Activated CD8-positive, alpha-beta T cell treated with anti-CD3 and anti-CD28 coated beads for 36 hours (primary cell): ENCODE data around the gene DOK6. TPM values are rescaled to one million over a fixed set of nuclear protein-coding genes. Genes with fewer than 3 reads are reported as not detected.

Source experiments
- ATAC-seq: fragments of 200-7000 bp; cut with Tn5 transposase; one replicate; pipeline ENCODE4 v1.10.0; 2021; ENCODE audit warnings: mild to moderate bottlenecking, moderate library complexity
- CTCF ChIA-PET: fragments of 350-600 bp; sonication (Branson Sonifier 250); formaldehyde crosslinking; loops from one replicate; lab custom pipeline; 2021; ENCODE audit warnings: antibody characterized with exemption; lab: Charles Lee
- POLR2A ChIA-PET: fragments of 350-600 bp; sonication (Branson Sonifier 250); formaldehyde crosslinking; loops from one replicate; lab custom pipeline; 2021; ENCODE audit warnings: antibody characterized with exemption; lab: Charles Lee
- DNase-seq: peaks from one replicate; pipeline ENCODE4 v3.0.0-alpha.2; 2020
- H3K27ac Mint-ChIP-seq: one replicate; pipeline ENCODE4 v1.8.0; 2021; ENCODE audit warnings: mild to moderate bottlenecking, mixed read lengths
- H3K27me3 Mint-ChIP-seq: one replicate; pipeline ENCODE4 v1.8.0; 2021; ENCODE audit warnings: mixed read lengths
- H3K36me3 Mint-ChIP-seq: one replicate; pipeline ENCODE4 v1.8.0; 2021; ENCODE audit warnings: low read depth, mixed read lengths
- H3K4me1 Mint-ChIP-seq: one replicate; pipeline ENCODE4 v1.8.0; 2021; ENCODE audit warnings: low read depth, mixed read lengths
- H3K4me3 Mint-ChIP-seq: one replicate; pipeline ENCODE4 v1.8.0; 2021; ENCODE audit warnings: mild to moderate bottlenecking, moderate library complexity, mixed read lengths
- H3K9me3 Mint-ChIP-seq: one replicate; pipeline ENCODE4 v1.8.0; 2021; ENCODE audit warnings: mixed read lengths
- intact Hi-C: fragments of 100-400 bp; cut with micrococcal nuclease; formaldehyde crosslinking; loops from one replicate; pipeline ENCODE4 v1.10.0; 2022
- total RNA-seq, 2 experiments: library from RNA; stranded (reverse); gene quantifications; one replicate each; pipeline ENCODE4 v1.2.3, GENCODE V29; 2021
- TF ChIP-seq, protein P1 (sequence below): fragments of 200-600 bp; IDR thresholded peaks from one replicate; pipeline ENCODE4 v1.8.0; 2022; ENCODE audit warnings: antibody characterized with exemption, mild to moderate bottlenecking

The DOK6 gene
- total RNA-seq, 2 experiments from 2014 or later, result not detected

- Mint-ChIP-seq H3K9me3 (no peaks in the 10 kb centered on the region), H3K4me3 (no peak overlapping the region), H3K27ac (no peak overlapping the region), H3K27me3 (peaks cover 3% of the 10 kb centered on the region), H3K36me3 (no peaks in the 10 kb centered on the region), H3K4me1 (no peaks in the 10 kb centered on the region)
- CTCF ChIA-PET, result no interaction called here
- no peak for DNase-seq
- intact Hi-C loops, result no loop called here
- POLR2A ChIA-PET, result no interaction called here
- no peak for ATAC-seq
- TF ChIP-seq, protein P1, sequence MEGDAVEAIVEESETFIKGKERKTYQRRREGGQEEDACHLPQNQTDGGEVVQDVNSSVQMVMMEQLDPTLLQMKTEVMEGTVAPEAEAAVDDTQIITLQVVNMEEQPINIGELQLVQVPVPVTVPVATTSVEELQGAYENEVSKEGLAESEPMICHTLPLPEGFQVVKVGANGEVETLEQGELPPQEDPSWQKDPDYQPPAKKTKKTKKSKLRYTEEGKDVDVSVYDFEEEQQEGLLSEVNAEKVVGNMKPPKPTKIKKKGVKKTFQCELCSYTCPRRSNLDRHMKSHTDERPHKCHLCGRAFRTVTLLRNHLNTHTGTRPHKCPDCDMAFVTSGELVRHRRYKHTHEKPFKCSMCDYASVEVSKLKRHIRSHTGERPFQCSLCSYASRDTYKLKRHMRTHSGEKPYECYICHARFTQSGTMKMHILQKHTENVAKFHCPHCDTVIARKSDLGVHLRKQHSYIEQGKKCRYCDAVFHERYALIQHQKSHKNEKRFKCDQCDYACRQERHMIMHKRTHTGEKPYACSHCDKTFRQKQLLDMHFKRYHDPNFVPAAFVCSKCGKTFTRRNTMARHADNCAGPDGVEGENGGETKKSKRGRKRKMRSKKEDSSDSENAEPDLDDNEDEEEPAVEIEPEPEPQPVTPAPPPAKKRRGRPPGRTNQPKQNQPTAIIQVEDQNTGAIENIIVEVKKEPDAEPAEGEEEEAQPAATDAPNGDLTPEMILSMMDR, result no peak
Measured at GRCh38 chr18:69708844-69709243, 308.2 kb downstream of the DOK6 start.

- ChIA-PET CTCF (no interaction called here), POLR2A (no interaction called here)
- no peaks in the 10 kb centered on the region for H3K4me1 Mint-ChIP-seq
- no peak overlapping the region for H3K4me3 Mint-ChIP-seq
- no peaks in the 10 kb centered on the region for H3K36me3 Mint-ChIP-seq
- no peaks in the 10 kb centered on the region for H3K27me3 Mint-ChIP-seq
- H3K9me3 Mint-ChIP-seq, result peaks cover 26% of the 10 kb centered on the region
- H3K27ac Mint-ChIP-seq, result no peak overlapping the region
- intact Hi-C loops, result no loop called here
- TF ChIP-seq, protein P1, result no peak
- DNase-seq (no peak), ATAC-seq (no peak)
Measured at GRCh38 chr18:69715191-69715795, 314.6 kb downstream of the DOK6 start.

DNA sequence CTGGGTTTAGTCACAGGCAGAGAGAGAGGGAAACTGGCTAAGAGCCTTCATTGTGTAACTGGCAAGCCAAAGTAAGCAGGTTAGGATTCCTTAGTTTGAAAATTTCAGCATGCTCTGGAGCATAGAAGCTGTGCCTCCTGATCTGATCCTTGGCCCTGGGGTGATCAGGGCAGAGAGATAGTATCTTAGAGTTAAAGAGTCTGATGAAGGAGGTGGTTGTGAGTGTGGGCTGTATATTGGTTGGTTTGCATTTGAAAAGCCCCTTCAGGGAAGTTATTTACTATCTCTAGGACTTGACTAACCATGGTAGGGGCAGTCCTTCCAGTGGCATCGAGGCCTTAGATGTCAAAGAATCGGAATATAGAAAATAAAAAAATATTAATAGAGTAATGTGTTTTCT is 316.9 kb downstream of the DOK6 start:
- CTCF ChIA-PET, result no interaction called here

GRCh38 chr18:69718912-69719547 is 318.3 kb downstream of the DOK6 start:
- H3K4me3 Mint-ChIP-seq, result no peak overlapping the region
- H3K9me3 Mint-ChIP-seq, result peaks cover 29% of the 10 kb centered on the region
- peaks cover 4% of the 10 kb centered on the region for H3K4me1 Mint-ChIP-seq

More for the DNA sequence above, 316.9 kb downstream of the DOK6 start:
- no peak overlapping the region for H3K27ac Mint-ChIP-seq
- peaks cover 29% of the 10 kb centered on the region for H3K9me3 Mint-ChIP-seq
- TF ChIP-seq, protein P1, result no peak
- no peaks in the 10 kb centered on the region for H3K4me1 Mint-ChIP-seq
- POLR2A ChIA-PET, result no interaction called here
- ATAC-seq (no peak), DNase-seq (no peak)
- H3K27me3 Mint-ChIP-seq, result no peaks in the 10 kb centered on the region
- no peak overlapping the region for H3K4me3 Mint-ChIP-seq
- intact Hi-C loops, result no loop called here
- no peaks in the 10 kb centered on the region for H3K36me3 Mint-ChIP-seq

DNA sequence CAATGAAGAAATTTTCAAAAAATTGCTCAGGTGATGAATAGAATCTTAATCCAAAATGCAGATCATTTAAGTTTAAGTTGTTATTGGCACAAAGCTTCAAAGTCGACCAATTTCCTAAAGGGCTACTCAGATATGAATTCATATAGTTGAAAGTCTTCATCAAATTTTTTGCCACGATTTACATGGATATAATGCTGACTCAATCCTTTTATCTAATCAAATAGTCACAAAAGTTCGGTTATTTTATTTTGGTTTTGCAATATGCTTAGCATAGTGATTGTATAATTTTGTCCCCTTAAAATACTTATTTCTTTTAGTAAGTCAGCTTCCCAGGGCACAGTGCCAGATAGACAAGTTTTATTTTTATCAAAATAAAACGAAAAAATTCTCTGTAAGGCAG is 319.7 kb downstream of the DOK6 start:
- Mint-ChIP-seq H3K27me3 (no peaks in the 10 kb centered on the region), H3K9me3 (peaks cover 29% of the 10 kb centered on the region), H3K4me1 (peaks cover 4% of the 10 kb centered on the region), H3K4me3 (no peak overlapping the region), H3K36me3 (no peaks in the 10 kb centered on the region), H3K27ac (no peak overlapping the region)
- ChIA-PET POLR2A (no interaction called here), CTCF (no interaction called here)
- TF ChIP-seq, protein P1, result no peak
- intact Hi-C loops, result no loop called here
- DNase-seq, result no peak
- no peak for ATAC-seq

More at GRCh38 chr18:69718912-69719547, 318.3 kb downstream of the DOK6 start:
- intact Hi-C loops, result no loop called here
- no peaks in the 10 kb centered on the region for H3K27me3 Mint-ChIP-seq
- TF ChIP-seq, protein P1, result no peak
- H3K36me3 Mint-ChIP-seq, result no peaks in the 10 kb centered on the region
- ChIA-PET POLR2A (no interaction called here), CTCF (no interaction called here)
- ATAC-seq (no peak), DNase-seq (no peak)
- H3K27ac Mint-ChIP-seq, result no peak overlapping the region
